Epithelial cell of esophagus (primary cell): ENCODE results near the gene SYK.

Experiments
- DNase-seq: peaks from one replicate; pipeline ENCODE4 v3.0.0; 2010; ENCODE audit warnings: low read depth
- H3K4me3 ChIP-seq: 2 replicates; pipeline ENCODE4 v1.5.1; 2011; ENCODE audit warnings: mild to moderate bottlenecking, low read length, control low read depth
- TF ChIP-seq, protein P1 (sequence below): IDR thresholded peaks from 2 replicates; pipeline ENCODE4 v1.5.1; 2011; ENCODE audit warnings: low read depth, mild to moderate bottlenecking, low read length, control low read depth, inconsistent platforms; ENCODE audit not compliant: insufficient read depth; ENCODE audit errors: missing control alignments

SYK gene

DNA sequence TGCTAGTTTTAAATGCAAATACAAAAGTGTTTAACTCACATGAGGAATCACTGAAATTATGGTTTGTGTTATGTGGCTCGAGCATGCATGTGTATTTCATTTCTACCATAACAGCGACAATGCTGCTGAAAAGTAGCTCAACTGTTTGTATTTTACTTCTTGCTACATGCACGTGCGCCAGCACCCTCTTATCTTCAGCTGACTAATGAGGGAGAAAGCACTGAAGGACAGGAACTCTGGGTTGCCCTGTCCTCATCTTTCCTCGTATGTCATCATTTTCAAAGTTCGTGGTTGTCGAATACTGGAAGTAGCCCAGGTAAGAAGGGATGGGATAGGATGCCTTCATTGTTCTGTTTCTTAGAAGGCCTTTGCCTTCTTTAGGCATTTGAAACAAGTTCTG, 120.3 kb downstream of the SYK start:
- TF ChIP-seq, protein P1, sequence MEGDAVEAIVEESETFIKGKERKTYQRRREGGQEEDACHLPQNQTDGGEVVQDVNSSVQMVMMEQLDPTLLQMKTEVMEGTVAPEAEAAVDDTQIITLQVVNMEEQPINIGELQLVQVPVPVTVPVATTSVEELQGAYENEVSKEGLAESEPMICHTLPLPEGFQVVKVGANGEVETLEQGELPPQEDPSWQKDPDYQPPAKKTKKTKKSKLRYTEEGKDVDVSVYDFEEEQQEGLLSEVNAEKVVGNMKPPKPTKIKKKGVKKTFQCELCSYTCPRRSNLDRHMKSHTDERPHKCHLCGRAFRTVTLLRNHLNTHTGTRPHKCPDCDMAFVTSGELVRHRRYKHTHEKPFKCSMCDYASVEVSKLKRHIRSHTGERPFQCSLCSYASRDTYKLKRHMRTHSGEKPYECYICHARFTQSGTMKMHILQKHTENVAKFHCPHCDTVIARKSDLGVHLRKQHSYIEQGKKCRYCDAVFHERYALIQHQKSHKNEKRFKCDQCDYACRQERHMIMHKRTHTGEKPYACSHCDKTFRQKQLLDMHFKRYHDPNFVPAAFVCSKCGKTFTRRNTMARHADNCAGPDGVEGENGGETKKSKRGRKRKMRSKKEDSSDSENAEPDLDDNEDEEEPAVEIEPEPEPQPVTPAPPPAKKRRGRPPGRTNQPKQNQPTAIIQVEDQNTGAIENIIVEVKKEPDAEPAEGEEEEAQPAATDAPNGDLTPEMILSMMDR: no peak
- no peak overlapping the region for H3K4me3 ChIP-seq
- DNase-seq: peak; percentile 27

DNA sequence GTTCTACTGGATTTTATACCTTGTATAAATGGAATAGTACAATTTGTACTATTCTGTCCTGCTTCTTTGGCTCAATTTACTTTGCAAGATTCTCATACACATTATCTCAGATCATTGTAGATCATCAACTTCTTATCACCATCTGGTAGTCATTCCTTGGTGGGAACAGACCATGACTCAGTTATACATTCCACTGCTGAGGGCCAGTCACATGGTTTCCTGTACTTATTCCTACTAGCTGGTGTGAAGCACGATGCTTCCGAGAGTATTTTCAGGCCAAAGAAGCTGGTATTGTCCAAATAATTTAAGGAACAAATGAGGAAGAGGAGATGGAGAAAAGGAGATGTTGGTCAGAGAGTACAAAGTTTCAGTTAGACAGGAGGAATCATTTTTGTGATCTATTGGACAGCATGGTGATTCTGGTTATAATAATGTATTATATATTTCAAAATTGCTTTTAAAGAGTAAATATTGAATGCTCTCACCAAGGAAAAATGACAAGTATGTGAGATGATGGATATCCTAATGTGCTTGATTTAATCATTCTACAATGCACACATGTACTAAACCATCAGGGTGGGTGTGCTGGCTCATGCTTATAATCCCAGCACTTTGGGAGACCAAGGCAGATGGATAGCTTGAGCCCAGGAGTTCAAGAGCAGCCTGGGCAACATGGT, 124.1 kb downstream of the SYK start:
- DNase-seq: peak; percentile 56
- TF ChIP-seq, protein P1: no peak
- no peak overlapping the region for H3K4me3 ChIP-seq

DNA sequence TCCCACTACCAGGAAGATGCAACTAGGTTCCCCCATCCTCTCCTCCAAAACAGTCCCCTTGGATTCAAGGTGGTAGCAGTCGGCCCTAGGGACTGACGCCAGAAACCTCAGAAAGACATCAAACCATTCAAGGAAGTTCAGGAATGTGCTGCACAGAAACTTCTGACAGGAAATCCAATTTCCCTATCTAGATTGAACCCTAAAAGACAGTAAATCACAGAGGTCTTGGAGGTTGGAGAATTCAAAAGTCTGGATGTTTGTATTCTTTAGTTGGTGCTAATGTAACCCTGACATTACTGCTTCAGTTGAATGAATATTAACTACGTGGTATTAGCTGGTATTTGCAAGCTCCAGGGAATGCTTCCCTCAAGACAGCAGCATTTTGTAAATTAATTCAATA, 125.3 kb downstream of the SYK start:
- TF ChIP-seq, protein P1: no peak
- H3K4me3 ChIP-seq: no peak overlapping the region
- DNase-seq: no peak

DNA sequence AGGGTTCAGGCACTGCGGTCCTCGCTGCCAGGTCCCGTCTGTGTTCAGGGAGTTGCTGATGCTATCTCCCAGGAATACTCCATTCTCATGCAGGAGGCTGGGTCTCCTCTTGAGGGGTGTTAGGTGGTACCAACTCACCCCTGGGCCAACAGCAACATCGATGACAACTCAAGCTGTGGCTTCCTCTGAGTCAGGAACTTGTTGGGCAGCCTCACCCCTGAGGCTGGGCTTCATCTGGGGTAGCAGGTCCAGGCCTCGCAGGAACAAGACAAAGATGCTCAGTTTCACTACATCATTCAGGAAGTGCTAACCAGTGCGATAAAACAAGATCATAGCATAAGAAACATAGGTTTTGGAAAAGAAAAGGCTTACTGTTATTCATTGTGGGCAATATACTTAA, 125.9 kb downstream of the SYK start:
- DNase-seq: peak; percentile 87
- TF ChIP-seq, protein P1: no peak
- H3K4me3 ChIP-seq: no peak overlapping the region

DNA sequence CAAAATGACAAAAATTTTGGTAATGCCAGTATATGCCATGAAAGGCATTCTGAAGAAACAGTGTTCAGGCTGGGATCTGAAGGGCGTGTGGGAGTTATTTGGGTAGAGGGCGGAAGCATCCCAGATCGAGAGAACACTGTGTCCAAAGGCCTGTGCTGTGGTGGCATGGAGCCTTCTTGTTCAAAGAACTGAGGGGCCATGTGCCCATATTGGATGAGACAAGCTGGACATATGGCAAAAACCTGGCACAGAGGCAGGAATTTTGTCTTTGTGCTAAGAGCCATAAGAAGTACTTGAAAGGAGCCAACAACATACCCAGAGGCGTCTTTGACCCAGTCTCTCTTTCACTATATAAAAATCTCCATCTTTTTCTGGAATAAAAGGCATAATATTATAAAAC, 128.0 kb downstream of the SYK start:
- H3K4me3 ChIP-seq: no peak overlapping the region
- no peak for DNase-seq
- TF ChIP-seq, protein P1: no peak

DNA sequence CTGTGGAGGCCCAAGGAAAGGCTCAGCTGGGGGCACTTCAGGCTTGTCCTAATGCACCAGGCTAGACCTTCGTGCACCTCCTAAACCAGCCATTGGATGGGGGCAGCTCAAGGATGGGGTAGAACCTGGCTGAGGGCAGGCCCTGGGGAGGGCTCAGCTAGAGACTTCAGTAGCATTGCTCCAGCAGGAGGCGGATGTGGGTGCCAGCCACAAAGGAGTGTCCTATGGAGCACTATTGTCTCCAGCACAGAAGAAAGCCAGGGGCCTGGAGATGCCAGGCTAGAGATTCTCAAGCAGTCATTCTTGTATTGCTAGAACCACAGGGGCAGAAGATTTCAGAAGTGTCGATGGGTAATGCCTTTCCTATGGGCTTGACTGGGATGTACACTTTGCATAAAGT, 131.8 kb downstream of the SYK start:
- DNase-seq: no peak
- TF ChIP-seq, protein P1: no peak
- no peak overlapping the region for H3K4me3 ChIP-seq

DNA sequence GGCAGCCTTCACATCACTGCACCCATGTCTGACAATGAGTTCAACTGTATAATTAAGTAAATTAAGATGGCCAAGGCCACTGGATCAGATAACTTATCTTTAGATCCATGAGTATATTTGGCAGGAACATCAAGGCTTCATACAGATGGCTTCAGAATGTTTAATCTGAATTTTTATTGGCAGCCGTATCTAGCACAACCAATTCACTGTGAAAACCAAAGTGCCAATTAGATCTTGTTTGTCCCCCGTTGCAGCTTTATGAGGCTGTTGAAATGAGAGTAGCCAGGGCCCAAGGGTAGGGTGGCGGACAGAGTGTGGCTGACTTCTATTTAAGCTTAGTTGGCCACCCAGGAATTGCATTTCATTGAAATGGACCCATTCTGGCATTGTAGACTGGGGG, 137.7 kb downstream of the SYK start:
- H3K4me3 ChIP-seq: no peak overlapping the region
- no peak for DNase-seq
- TF ChIP-seq, protein P1: no peak
